Loucy (cell line): ENCODE measurements around the gene PCSK4.
"Not testable (repeated sequence)": the region's sequence is repeated elsewhere in the genome, so short reads cannot be mapped to it uniquely, and the experiment has no call there.

Experiments used
- H2AFZ ChIP-seq: fragments of 200-600 bp; sonication (generic); 2 replicates; pipeline ENCODE4 v1.6.0; 2016; ENCODE audit warnings: antibody characterized with exemption, mild to moderate bottlenecking, low read length, moderate library complexity
- H3F3A ChIP-seq: fragments of 200-600 bp; 2 replicates; pipeline ENCODE4 v1.6.0; 2016; ENCODE audit warnings: antibody characterized with exemption, low read depth, mild to moderate bottlenecking
- H3K27me3 ChIP-seq: fragments of 200-600 bp; sonication (generic); 2 replicates; pipeline ENCODE4 v1.6.1; 2014; ENCODE audit warnings: low read length, mild to moderate bottlenecking; ENCODE audit not compliant: insufficient read depth, poor library complexity, severe bottlenecking
- H3K36me3 ChIP-seq: fragments of 200-600 bp; sonication (generic); 2 replicates; pipeline ENCODE4 v1.6.1; 2016; ENCODE audit warnings: low read length; ENCODE audit not compliant: insufficient read depth
- H3K4me1 ChIP-seq: fragments of 200-600 bp; sonication (generic); 2 replicates; pipeline ENCODE4 v1.5.1; 2014; ENCODE audit warnings: low read length, mild to moderate bottlenecking; ENCODE audit not compliant: insufficient read depth, poor library complexity, severe bottlenecking
- H3K4me2 ChIP-seq: fragments of 200-600 bp; sonication (generic); 2 replicates; pipeline ENCODE4 v1.6.0; 2014; ENCODE audit warnings: antibody characterized with exemption, low read length, low read depth, mild to moderate bottlenecking; ENCODE audit not compliant: poor library complexity, severe bottlenecking
- H3K4me3 ChIP-seq: fragments of 200-600 bp; sonication (generic); 2 replicates; pipeline ENCODE4 v1.5.1; 2014; ENCODE audit warnings: low read length, mild to moderate bottlenecking, mixed read lengths; ENCODE audit not compliant: poor library complexity, severe bottlenecking
- H3K79me2 ChIP-seq: fragments of 200-600 bp; sonication (generic); 2 replicates; pipeline ENCODE4 v1.6.1; 2014; ENCODE audit warnings: low read length; ENCODE audit not compliant: insufficient read depth
- H3K9ac ChIP-seq: fragments of 200-600 bp; sonication (generic); 2 replicates; pipeline ENCODE4 v1.6.0; 2014; ENCODE audit warnings: mild to moderate bottlenecking, low read depth, low read length, moderate library complexity; ENCODE audit not compliant: poor library complexity, severe bottlenecking
- H3K9me2 ChIP-seq: fragments of 200-600 bp; sonication (generic); replicated peaks from 2 replicates; pipeline ENCODE4 v1.6.1; 2016; ENCODE audit warnings: low read depth, low read length, mixed read lengths
- H3K9me3 ChIP-seq: fragments of 200-600 bp; sonication (generic); 2 replicates; pipeline ENCODE4 v1.6.1; 2014; ENCODE audit warnings: mild to moderate bottlenecking, antibody characterized with exemption, low read length, low read depth; ENCODE audit not compliant: insufficient read depth
- H4K20me1 ChIP-seq: fragments of 200-600 bp; sonication (generic); 2 replicates; pipeline ENCODE4 v1.6.0; 2014; ENCODE audit warnings: antibody characterized with exemption, low read length, mild to moderate bottlenecking; ENCODE audit not compliant: insufficient read depth, poor library complexity, severe bottlenecking
- EZH2phosphoT487 ChIP-seq: fragments of 200-600 bp; IDR thresholded peaks from 2 replicates; pipeline ENCODE4 v1.6.1; 2018; ENCODE audit warnings: antibody characterized with exemption, mild to moderate bottlenecking, moderate library complexity, borderline replicate concordance
- TF ChIP-seq, protein P1 (sequence below): fragments of 200-600 bp; sonication (generic); conservative IDR thresholded peaks from 2 replicates; pipeline ENCODE4 v1.5.1; 2014; ENCODE audit warnings: mild to moderate bottlenecking, antibody characterized with exemption, low read length

The PCSK4 gene

DNA sequence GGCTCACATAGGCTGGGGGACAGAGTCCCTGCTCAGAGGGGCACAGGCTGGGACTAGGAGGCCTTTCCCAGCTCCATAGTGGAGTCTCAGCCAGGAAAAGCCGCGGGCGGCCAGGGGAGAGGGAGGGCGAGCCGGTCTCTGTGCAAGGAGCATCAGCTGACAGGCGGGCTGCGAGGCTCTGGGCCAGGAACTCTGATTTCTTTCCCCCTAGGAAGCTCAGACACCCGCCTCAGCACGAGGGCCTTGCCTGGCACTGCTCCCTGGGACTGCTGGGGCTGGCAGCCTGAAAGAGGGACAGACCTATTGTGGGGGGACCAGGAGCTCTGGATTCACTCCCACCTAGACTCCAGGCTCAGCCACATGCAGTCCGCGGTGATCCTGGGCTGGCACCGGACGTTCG, 31.5 kb upstream of the PCSK4 start:
- Histone ChIP-seq H3F3A (no peaks in the 10 kb centered on the region), H3K9me2 (no peaks in the 10 kb centered on the region), H3K9me3 (no peaks in the 10 kb centered on the region), H2AFZ (no peak overlapping the region), H3K27me3 (no peaks in the 10 kb centered on the region), H3K4me2 (no peak overlapping the region), H3K79me2 (no peaks in the 10 kb centered on the region), H3K4me1 (no peaks in the 10 kb centered on the region), H3K36me3 (no peaks in the 10 kb centered on the region), H4K20me1 (no peaks in the 10 kb centered on the region), H3K4me3 (no peak overlapping the region), H3K9ac (no peak overlapping the region)
- TF ChIP-seq, protein P1, sequence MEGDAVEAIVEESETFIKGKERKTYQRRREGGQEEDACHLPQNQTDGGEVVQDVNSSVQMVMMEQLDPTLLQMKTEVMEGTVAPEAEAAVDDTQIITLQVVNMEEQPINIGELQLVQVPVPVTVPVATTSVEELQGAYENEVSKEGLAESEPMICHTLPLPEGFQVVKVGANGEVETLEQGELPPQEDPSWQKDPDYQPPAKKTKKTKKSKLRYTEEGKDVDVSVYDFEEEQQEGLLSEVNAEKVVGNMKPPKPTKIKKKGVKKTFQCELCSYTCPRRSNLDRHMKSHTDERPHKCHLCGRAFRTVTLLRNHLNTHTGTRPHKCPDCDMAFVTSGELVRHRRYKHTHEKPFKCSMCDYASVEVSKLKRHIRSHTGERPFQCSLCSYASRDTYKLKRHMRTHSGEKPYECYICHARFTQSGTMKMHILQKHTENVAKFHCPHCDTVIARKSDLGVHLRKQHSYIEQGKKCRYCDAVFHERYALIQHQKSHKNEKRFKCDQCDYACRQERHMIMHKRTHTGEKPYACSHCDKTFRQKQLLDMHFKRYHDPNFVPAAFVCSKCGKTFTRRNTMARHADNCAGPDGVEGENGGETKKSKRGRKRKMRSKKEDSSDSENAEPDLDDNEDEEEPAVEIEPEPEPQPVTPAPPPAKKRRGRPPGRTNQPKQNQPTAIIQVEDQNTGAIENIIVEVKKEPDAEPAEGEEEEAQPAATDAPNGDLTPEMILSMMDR = no peak

- H3F3A ChIP-seq = no peaks in the 10 kb centered on the region
- no peak overlapping the region for H3K4me3 ChIP-seq
- no peaks in the 10 kb centered on the region for H4K20me1 ChIP-seq
- no peak overlapping the region for H3K9ac ChIP-seq
- H3K9me3 ChIP-seq = no peaks in the 10 kb centered on the region
- no peak overlapping the region for H2AFZ ChIP-seq
- H3K79me2 ChIP-seq = no peaks in the 10 kb centered on the region
- H3K27me3 ChIP-seq = no peaks in the 10 kb centered on the region
- H3K36me3 ChIP-seq = no peaks in the 10 kb centered on the region
- H3K9me2 ChIP-seq = no peaks in the 10 kb centered on the region
- no peak overlapping the region for H3K4me2 ChIP-seq
- TF ChIP-seq, protein P1 = no peak
- TF ChIP-seq EZH2phosphoT487 = no peak
- H3K4me1 ChIP-seq = no peaks in the 10 kb centered on the region
These were observed 30.1 kb upstream of the PCSK4 start for GRCh38 chr19:1520203-1520780.

DNA sequence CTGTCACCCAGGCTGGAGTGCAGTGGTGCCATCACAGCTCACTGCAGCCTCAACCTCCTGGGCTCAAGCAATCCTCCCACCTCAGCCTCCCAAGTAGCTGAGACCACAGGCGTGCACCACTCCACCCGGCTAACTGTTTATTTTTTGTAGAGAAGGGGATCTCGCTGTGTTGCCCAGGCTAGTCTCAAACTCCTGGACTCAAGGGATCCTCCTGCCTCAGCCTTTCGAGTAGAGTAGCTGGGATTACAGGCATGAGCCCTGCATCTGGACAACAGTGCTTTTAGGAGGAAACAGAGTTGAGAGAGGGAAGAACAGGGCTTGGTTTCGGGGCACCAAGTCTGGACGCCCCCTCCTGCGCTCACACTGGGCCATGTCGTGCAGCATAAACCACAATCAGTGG, 29.7 kb upstream of the PCSK4 start:
- not testable (repeated sequence) for H4K20me1 ChIP-seq, H2AFZ ChIP-seq, H3F3A ChIP-seq, H3K4me2 ChIP-seq, H3K36me3 ChIP-seq, H3K79me2 ChIP-seq, H3K4me3 ChIP-seq, H3K27me3 ChIP-seq, H3K9me2 ChIP-seq, H3K9ac ChIP-seq, H3K4me1 ChIP-seq, H3K9me3 ChIP-seq

GRCh38 chr19:1518471-1518870, 28.3 kb upstream of the PCSK4 start:
- no peaks in the 10 kb centered on the region for H3K4me1 ChIP-seq
- no peaks in the 10 kb centered on the region for H3K36me3 ChIP-seq
- no peaks in the 10 kb centered on the region for H3K9me3 ChIP-seq
- no peak overlapping the region for H3K9ac ChIP-seq
- H3K9me2 ChIP-seq = no peaks in the 10 kb centered on the region
- no peak overlapping the region for H3K4me3 ChIP-seq
- no peak overlapping the region for H3K4me2 ChIP-seq
- no peaks in the 10 kb centered on the region for H3K79me2 ChIP-seq
- TF ChIP-seq EZH2phosphoT487 = no peak
- TF ChIP-seq, protein P1 = no peak
- no peaks in the 10 kb centered on the region for H3F3A ChIP-seq
- H4K20me1 ChIP-seq = no peaks in the 10 kb centered on the region
- H2AFZ ChIP-seq = no peak overlapping the region
- H3K27me3 ChIP-seq = no peaks in the 10 kb centered on the region
